Sigmoid colon (tissue), 4 donors: ENCODE results near the gene SLC48A1.

Experiments
- CTCF ChIP-seq, 4 experiments: fragments of 450-650 bp in 3 of 4; fragments of 200-600 bp in 1 of 4; IDR thresholded peaks; one replicate each; pipeline ENCODE4 v1.5.1; 2016 to 2019; ENCODE audit warnings: antibody characterized with exemption in 4 of 4, mild to moderate bottlenecking in 3 of 4, moderate library complexity in 2 of 4
- EP300 ChIP-seq, 4 donors: sonication (generic); formaldehyde crosslinking; IDR thresholded peaks; one replicate each; pipeline ENCODE4 v1.6.1; 2017; ENCODE audit warnings: antibody characterized with exemption in 4 of 4
- POLR2AphosphoS5 ChIP-seq, 4 donors: sonication (generic); formaldehyde crosslinking; IDR thresholded peaks; one replicate each; pipeline ENCODE4 v1.6.1; 2017; ENCODE audit warnings: antibody characterized with exemption in 4 of 4

GRCh38 chr12:47747596-47748506 is 25.2 kb upstream of the SLC48A1 start:
- TF ChIP-seq CTCF (IDR thresholded peaks at IDR 0.05): no peak
- TF ChIP-seq POLR2AphosphoS5 (IDR thresholded peaks at IDR 0.05): no peak
- TF ChIP-seq EP300 (IDR thresholded peaks at IDR 0.05): no peak
